HEK293 (cell line): ENCODE measurements around the gene DMBX1.

Experiments used
- CTCF ChIA-PET: fragments of 350-600 bp; formaldehyde crosslinking; extraction: SDS; loops from one replicate; lab custom pipeline; 2021; ENCODE audit warnings: antibody characterized with exemption; lab: Yijun Ruan, JAX
- POLR2A ChIA-PET: fragments of 300-600 bp; formaldehyde crosslinking; extraction: SDS; loops from one replicate; lab custom pipeline; 2020; ENCODE audit warnings: antibody characterized with exemption, inconsistent platforms; lab: Yijun Ruan, JAX
- H3K27ac ChIP-seq: fragments of 200-500 bp; sonication (Bioruptor generic); 2 replicates; pipeline ENCODE4 v1.5.1; 2014; ENCODE audit warnings: low read depth, low read length, control low read depth, inconsistent platforms; ENCODE audit errors: extremely low read depth
- H3K36me3 ChIP-seq, 2 experiments: fragments of 200-500 bp in 1 of 2; sonication (Bioruptor generic) in 1 of 2; 1 replicate in 1 of 2; 2 replicates in 1 of 2; pipeline ENCODE4 v1.5.1; 2014 to 2017; ENCODE audit warnings: inconsistent platforms in 2 of 2, low read length in 2 of 2; ENCODE audit not compliant: control insufficient read depth in 2 of 2, insufficient read depth in 1 of 2
- H3K4me1 ChIP-seq: fragments of 200-500 bp; sonication (Bioruptor generic); 2 replicates; pipeline ENCODE4 v1.5.1; 2014; ENCODE audit warnings: mild to moderate bottlenecking, low read length, inconsistent platforms; ENCODE audit not compliant: control insufficient read depth, insufficient read depth
- H3K4me3 ChIP-seq: 2 replicates; pipeline ENCODE4 v1.5.1; 2011; ENCODE audit warnings: low read depth, mild to moderate bottlenecking, control low read depth, low read length, moderate library complexity
- H3K9me3 ChIP-seq: fragments of 200-500 bp; sonication (Bioruptor generic); 2 replicates; pipeline ENCODE4 v1.5.1; 2014; ENCODE audit warnings: low read depth, low read length, inconsistent platforms; ENCODE audit not compliant: control insufficient read depth, insufficient read depth
- IKZF3 ChIP-seq: fragments of 450-650 bp; IDR thresholded peaks from 2 replicates; pipeline ENCODE4 v1.5.0; 2018; ENCODE audit warnings: missing biosample characterization, mild to moderate bottlenecking, missing genetic modification characterization, moderate library complexity
- KLF10 ChIP-seq: fragments of 450-650 bp; IDR thresholded peaks from 2 replicates; pipeline ENCODE4 v1.5.1; 2018; ENCODE audit warnings: missing biosample characterization, mild to moderate bottlenecking, missing genetic modification characterization
- PATZ1 ChIP-seq: fragments of 450-650 bp; formaldehyde crosslinking; IDR thresholded peaks from 2 replicates; pipeline ENCODE4 v1.5.1; 2016; ENCODE audit warnings: missing biosample characterization, missing genetic modification characterization
- SCRT1 ChIP-seq: fragments of 450-650 bp; formaldehyde crosslinking; IDR thresholded peaks from 2 replicates; pipeline ENCODE4 v1.5.1; 2016; ENCODE audit warnings: missing biosample characterization, missing genetic modification characterization, borderline replicate concordance
- SP7 ChIP-seq: fragments of 450-650 bp; formaldehyde crosslinking; IDR thresholded peaks from 2 replicates; pipeline ENCODE4 v1.5.1; 2016; ENCODE audit warnings: missing biosample characterization, missing genetic modification characterization
- TRIM28 ChIP-seq: IDR thresholded peaks from 2 replicates; pipeline ENCODE4 v1.6.1; 2011; ENCODE audit warnings: low read length, control low read depth, borderline replicate concordance
- TSHZ1 ChIP-seq: fragments of 450-650 bp; formaldehyde crosslinking; IDR thresholded peaks from 2 replicates; pipeline ENCODE4 v1.5.1; 2016; ENCODE audit warnings: missing biosample characterization, missing genetic modification characterization, borderline replicate concordance
- ZBTB48 ChIP-seq: fragments of 450-650 bp; formaldehyde crosslinking; IDR thresholded peaks from 2 replicates; pipeline ENCODE4 v1.5.1; 2016; ENCODE audit warnings: missing biosample characterization, missing genetic modification characterization
- ZEB2 ChIP-seq: fragments of 450-650 bp; formaldehyde crosslinking; IDR thresholded peaks from 2 replicates; pipeline ENCODE4 v1.5.1; 2016; ENCODE audit warnings: missing biosample characterization, missing genetic modification characterization
- ZFHX2 ChIP-seq: fragments of 450-650 bp; formaldehyde crosslinking; conservative IDR thresholded peaks from 2 replicates; pipeline ENCODE4 v1.5.1; 2016; ENCODE audit warnings: missing biosample characterization, missing genetic modification characterization
- ZIC2 ChIP-seq: fragments of 450-650 bp; formaldehyde crosslinking; IDR thresholded peaks from 2 replicates; pipeline ENCODE4 v1.5.1; 2016; ENCODE audit warnings: missing biosample characterization, missing genetic modification characterization
- ZNF155 ChIP-seq: fragments of 450-650 bp; formaldehyde crosslinking; IDR thresholded peaks from 2 replicates; pipeline ENCODE4 v1.5.1; 2016; ENCODE audit warnings: missing biosample characterization, missing genetic modification characterization
- ZNF2 ChIP-seq: fragments of 450-650 bp; formaldehyde crosslinking; IDR thresholded peaks from 2 replicates; pipeline ENCODE4 v1.5.1; 2016; ENCODE audit warnings: missing biosample characterization, missing genetic modification characterization
- ZNF366 ChIP-seq: fragments of 450-650 bp; formaldehyde crosslinking; conservative IDR thresholded peaks from 2 replicates; pipeline ENCODE4 v1.5.1; 2016; ENCODE audit warnings: missing biosample characterization, missing genetic modification characterization
- ZNF600 ChIP-seq: fragments of 450-650 bp; formaldehyde crosslinking; IDR thresholded peaks from 2 replicates; pipeline ENCODE4 v1.5.1; 2016; ENCODE audit warnings: missing biosample characterization, missing genetic modification characterization
- ZNF626 ChIP-seq: fragments of 450-650 bp; sonication (Bioruptor Pico); formaldehyde crosslinking; IDR thresholded peaks from 2 replicates; pipeline ENCODE4 v1.5.1; 2018; ENCODE audit warnings: missing biosample characterization, missing genetic modification characterization, inconsistent platforms
- ZNF843 ChIP-seq: fragments of 450-650 bp; formaldehyde crosslinking; IDR thresholded peaks from 2 replicates; pipeline ENCODE4 v1.5.1; 2016; ENCODE audit warnings: missing biosample characterization, missing genetic modification characterization
- ZSCAN18 ChIP-seq: fragments of 450-650 bp; formaldehyde crosslinking; IDR thresholded peaks from 2 replicates; pipeline ENCODE4 v1.5.1; 2016; ENCODE audit warnings: missing biosample characterization, missing genetic modification characterization
- TF ChIP-seq, protein P1 (sequence below): fragments of 450-650 bp; formaldehyde crosslinking; IDR thresholded peaks from 2 replicates; pipeline ENCODE4 v1.5.1; 2016; ENCODE audit warnings: missing biosample characterization, missing genetic modification characterization

The DMBX1 gene

GRCh38 chr1:46442317-46443161, 47.1 kb upstream of the DMBX1 start (continued):
- no peak for TF ChIP-seq TSHZ1
- TF ChIP-seq ZIC2 (tag by site-specific recombination): no peak
- peak; percentile 77 for TF ChIP-seq ZFHX2 (tag by site-specific recombination)
- no peak for TF ChIP-seq ZSCAN18 (tag by site-specific recombination)
- TF ChIP-seq ZNF366 (tag by site-specific recombination): no peak
- peak; percentile 84 for TF ChIP-seq ZEB2 (tag by site-specific recombination)
- peak; percentile 73 for TF ChIP-seq IKZF3
- TF ChIP-seq ZNF626 (tag by site-specific recombination): no peak
- peak; percentile 99 for TF ChIP-seq TRIM28
- peak; percentile 95 for TF ChIP-seq ZNF2 (tag by site-specific recombination)
- 0 out of 2 replicates have a peak, but pooled peaks have one; percentile 29 for TF ChIP-seq ZNF843 (tag by site-specific recombination)
- peak; percentile 43; the same call in 1 of the 2 replicates for TF ChIP-seq ZNF600
- peak; percentile 54; the same call in 1 of the 2 replicates for TF ChIP-seq SP7 (tag by site-specific recombination)
- TF ChIP-seq, protein P1, sequence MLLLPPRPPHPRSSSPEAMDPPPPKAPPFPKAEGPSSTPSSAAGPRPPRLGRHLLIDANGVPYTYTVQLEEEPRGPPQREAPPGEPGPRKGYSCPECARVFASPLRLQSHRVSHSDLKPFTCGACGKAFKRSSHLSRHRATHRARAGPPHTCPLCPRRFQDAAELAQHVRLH (tag by site-specific recombination): peak; percentile 72; the same call in 1 of the 2 replicates
- TF ChIP-seq PATZ1 (tag by site-specific recombination): peak; percentile 44; the same call in 1 of the 2 replicates
- peak; percentile 98 for TF ChIP-seq ZBTB48 (tag by site-specific recombination)

DNA sequence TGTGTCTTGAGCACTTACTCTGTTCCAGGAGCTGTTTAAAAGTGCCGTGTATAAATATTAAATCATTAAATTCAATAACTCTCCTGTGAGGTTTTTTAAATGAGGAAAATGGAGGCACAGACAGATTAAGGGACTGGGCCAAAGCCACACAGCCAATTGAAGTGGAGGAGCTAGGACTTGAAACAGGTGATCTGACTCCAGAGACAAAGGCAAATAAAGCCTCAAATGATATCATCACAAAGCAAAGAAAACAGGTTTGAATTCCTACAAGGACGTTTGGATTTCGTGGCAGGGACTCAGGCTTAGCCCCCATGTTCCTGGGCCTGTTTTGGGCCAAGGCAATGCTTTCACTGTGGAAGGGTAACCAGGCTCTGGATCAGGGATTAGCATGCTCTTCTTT, 45.2 kb upstream of the DMBX1 start:
- POLR2A ChIA-PET: no interaction called here
- CTCF ChIA-PET: interaction anchor here (0.7 to 12.7 kb wide), 9 partner anchors 16 to 139 kb away, joined by 3 to 315 read pairs (median 5); a partner anchor contains a TSS
- TF ChIP-seq ZNF155: no peak
- no peak for TF ChIP-seq SCRT1 (tag by site-specific recombination)
- TF ChIP-seq KLF10: no peak

More for the DNA sequence above, 45.2 kb upstream of the DMBX1 start:
- H3K9me3 ChIP-seq: no peaks in the 10 kb centered on the region
- H3K27ac ChIP-seq: no peak overlapping the region
- no peak overlapping the region for H3K4me3 ChIP-seq
- no peaks in the 10 kb centered on the region for H3K36me3 ChIP-seq
- no peaks in the 10 kb centered on the region for H3K4me1 ChIP-seq
